GM12874 (cell line): ENCODE data around the gene ZDHHC22.

Experiments
- CTCF ChIP-seq: IDR thresholded peaks from 2 replicates; pipeline ENCODE4 v1.5.1; 2011; ENCODE audit warnings: low read depth, mild to moderate bottlenecking, control low read depth, low read length, moderate library complexity; ENCODE audit not compliant: insufficient read depth

ZDHHC22 gene

GRCh38 chr14:77151918-77152588 lies 10.5 kb upstream of the ZDHHC22 start:
- TF ChIP-seq CTCF = no peak

GRCh38 chr14:77151245-77151644 lies 9.7 kb upstream of the ZDHHC22 start:
- TF ChIP-seq CTCF = peak; percentile 68

- no peak for TF ChIP-seq CTCF
Measured at GRCh38 chr14:77148510-77149231, 7.1 kb upstream of the ZDHHC22 start.

- no peak for TF ChIP-seq CTCF
Measured at GRCh38 chr14:77145975-77146740, 4.6 kb upstream of the ZDHHC22 start.

GRCh38 chr14:77144412-77145115 lies 3.0 kb upstream of the ZDHHC22 start:
- no peak for TF ChIP-seq CTCF

GRCh38 chr14:77143071-77143470 lies 1.5 kb upstream of the ZDHHC22 start:
- no peak for TF ChIP-seq CTCF
